Measurements from ENCODE around the gene PTRH1.

The PTRH1 gene

GRCh38 chr9:127716412-127716811 lies 949 bp upstream of the PTRH1 start:
- no peak for DNase-seq

- DNase-seq: no peak
These were observed 453 bp downstream of the PTRH1 start for GRCh38 chr9:127714951-127715469.

GRCh38 chr9:127714020-127714750 lies 1.3 kb downstream of the PTRH1 start:
- DNase-seq: no peak

- no peak for DNase-seq
These were observed 2.6 kb downstream of the PTRH1 start for GRCh38 chr9:127712867-127713266.

- DNase-seq: no peak
These were observed 3.1 kb downstream of the PTRH1 start for GRCh38 chr9:127712371-127712770.

- DNase-seq: no peak
These were observed 3.6 kb downstream of the PTRH1 start for GRCh38 chr9:127711831-127712274.

- DNase-seq: no peak
These were observed 4.2 kb downstream of the PTRH1 start for GRCh38 chr9:127711226-127711701.

- DNase-seq: no peak
These were observed 5.2 kb downstream of the PTRH1 start for GRCh38 chr9:127710204-127710783.

- no peak for DNase-seq
These were observed 6.4 kb downstream of the PTRH1 start for GRCh38 chr9:127708952-127709587.

GRCh38 chr9:127707766-127708165 lies 7.7 kb downstream of the PTRH1 start:
- peak; percentile 34 for DNase-seq

- DNase-seq: no peak
These were observed 8.6 kb downstream of the PTRH1 start, which contains the start of gene CFAP157 for GRCh38 chr9:127706836-127707241. TSS of gene CFAP157 (plus strand) at chr9:127706988. CDS start at chr9:127707032, 44 bp downstream.

- DNase-seq: no peak
These were observed 9.7 kb downstream of the PTRH1 start for GRCh38 chr9:127705577-127706379.

GRCh38 chr9:127703289-127703946 lies 12.0 kb downstream of the PTRH1 start:
- DNase-seq: no peak

GRCh38 chr9:127700594-127701255 lies 14.7 kb downstream of the PTRH1 start:
- DNase-seq: no peak

- DNase-seq: no peak
These were observed 15.3 kb downstream of the PTRH1 start for GRCh38 chr9:127700140-127700539.

GRCh38 chr9:127698985-127699670 lies 16.3 kb downstream of the PTRH1 start:
- DNase-seq: peak; percentile 78

- no peak for DNase-seq
These were observed 17.1 kb downstream of the PTRH1 start for GRCh38 chr9:127698386-127698785.

GRCh38 chr9:127697575-127697974 lies 17.9 kb downstream of the PTRH1 start:
- DNase-seq: no peak

- no peak for DNase-seq
These were observed 20.4 kb downstream of the PTRH1 start for GRCh38 chr9:127694890-127695720.

GRCh38 chr9:127693697-127694096 lies 21.8 kb downstream of the PTRH1 start:
- no peak for DNase-seq
